ENCODE data around the gene THAP4. TPM values are rescaled to one million over a fixed set of nuclear protein-coding genes. Genes with fewer than 3 reads are reported as not detected.

The THAP4 gene
- total and polyA plus RNA-seq, 2 of the 13 experiments (the other 11 are each of a cell fraction or from before 2014, with no cell fraction given): 59.7 to 75.7 TPM

- CTCF ChIA-PET (ENCODE audit: low intra/inter-chr PET ratio, low total read pairs): no interaction called here
- FAIRE-seq (no peak), DNase-seq (ENCODE audit: low spot score) (no peak), ATAC-seq (no peak)
- Histone ChIP-seq H3K9me3 (ENCODE audit: low read length) (no peaks in the 10 kb centered on the region), H3K27me3 (ENCODE audit: control insufficient read depth in 1 of 2, insufficient read depth in 2 of 2, low read length in 2 of 2) (no peaks in the 10 kb centered on the region), H4K20me1 (ENCODE audit: insufficient read depth, low read length) (no peaks in the 10 kb centered on the region), H3K79me2 (ENCODE audit: insufficient read depth, low read length) (peaks cover 38% of the 10 kb centered on the region), H3K27ac (ENCODE audit: extremely low read length, insufficient read depth, low read length) (peak overlapping the region; percentile 86), H2AFZ (ENCODE audit: low read length) (no peak overlapping the region), H3K9ac (ENCODE audit: insufficient read depth, low read depth, low read length) (peak overlapping the region; percentile 89; the same call in 1 of the 2 replicates), H3K4me1 (ENCODE audit: insufficient read depth, low read length) (peaks cover 32% of the 10 kb centered on the region), H3K4me3 (replicated peaks in 1 of 3; ENCODE audit: insufficient read depth in 1 of 3, low read depth in 2 of 3, low read length in 3 of 3) (no peak overlapping the region), H3K36me3 (replicated peaks in 1 of 2; ENCODE audit: control insufficient read depth in 1 of 2, insufficient read depth in 2 of 2, low read length in 2 of 2) (peaks cover 20 to 53% of the 10 kb centered on the region in 2 experiments), H3K4me2 (ENCODE audit: low read depth, low read length) (peak overlapping the region; percentile 94; the same call in 1 of the 2 replicates)
- intact Hi-C loops (cut with micrococcal nuclease; ENCODE audit: unreplicated experiment): no loop called here
- 95% methylated on average over 10 of the region's 10 CpGs for WGBS (ENCODE audit: low lambda C conversion rate)
- BruUV-seq (replicated peaks): no TSS peak
- TF ChIP-seq ZNF280D (CRISPR knock-in tag; IDR thresholded peaks at IDR 0.05): no peak
- TF ChIP-seq NRL (CRISPR knock-in tag; IDR thresholded peaks at IDR 0.05; ENCODE audit: borderline replicate concordance): peak; percentile 35; the same call in 1 of the 2 replicates
- TF ChIP-seq NR0B2 (CRISPR knock-in tag; IDR thresholded peaks at IDR 0.05): 0 out of 2 replicates have a peak, but pooled peaks have one; percentile 23
- no peak for TF ChIP-seq ZNF234 (CRISPR knock-in tag; conservative IDR thresholded peaks at IDR 0.05)
- 0 out of 2 replicates have a peak, but pooled peaks have one; percentile 44 for TF ChIP-seq PAX8 (CRISPR knock-in tag; IDR thresholded peaks at IDR 0.05; ENCODE audit: borderline replicate concordance)
- POLR2A ChIA-PET: interaction anchor here (1.2 to 2.0 kb wide), 4 partner anchors 50 to 163 kb away, joined by 3 to 12 read pairs (median 5); partner anchors contain the start of gene BOK
- in situ Hi-C loops (cut with HindIII; ENCODE audit: extremely low pct_ligation_motif_present, low pct_unique_long_range_greater_than_20kb): no loop called here
These were observed 28.1 kb downstream of the THAP4 start for GRCh38 chr2:241608881-241609280.
